GM11168 (cell line): ENCODE measurements around the gene CCRL2.
"Not testable (repeated sequence)": the region's sequence is repeated elsewhere in the genome, so short reads cannot be mapped to it uniquely, and the experiment has no call there.

ENCODE experiments used
- in situ Hi-C: fragments of 300-500 bp; cut with MboI; formaldehyde crosslinking; loops from one replicate; pipeline ENCODE4 v1.12.0; 2022; ENCODE audit warnings: low sequenced_read_pairs; ENCODE audit not compliant: unreplicated experiment

The CCRL2 gene

DNA sequence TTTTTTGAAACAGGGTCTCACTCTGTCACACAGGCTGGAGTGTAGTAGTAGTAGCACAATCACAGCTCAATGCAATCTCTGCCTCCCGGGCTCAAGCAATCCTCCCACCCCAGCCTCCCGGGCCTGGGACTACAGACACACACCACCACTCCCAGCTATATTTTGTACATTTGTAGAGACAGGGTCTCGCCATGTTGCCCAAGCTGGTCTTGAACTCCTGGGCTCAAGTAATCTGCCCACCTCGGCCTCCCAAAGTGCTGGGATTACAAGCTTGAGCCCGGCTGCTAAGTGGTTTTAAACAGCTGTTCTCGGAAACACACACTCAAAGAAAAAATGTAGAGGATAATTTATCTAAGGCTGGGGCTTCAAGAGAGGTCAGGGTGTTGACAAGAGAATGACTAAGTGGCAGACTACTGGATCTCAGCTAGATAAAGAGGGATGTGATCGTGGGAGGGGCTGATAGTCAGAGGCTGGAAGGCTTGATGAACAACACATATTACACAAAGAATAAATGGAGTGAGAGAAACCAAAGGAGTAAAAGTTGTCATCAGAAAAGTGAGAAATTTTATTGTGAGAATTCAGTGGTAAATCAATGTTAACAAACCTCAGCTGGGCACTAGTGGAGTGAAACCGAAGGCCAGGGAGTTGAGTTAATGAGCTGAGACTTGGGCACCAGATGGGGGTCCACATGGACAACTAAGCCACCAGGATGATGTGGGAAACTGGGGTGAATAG lies 6.9 kb upstream of the CCRL2 start:
- in situ Hi-C loops = no loop called here

DNA sequence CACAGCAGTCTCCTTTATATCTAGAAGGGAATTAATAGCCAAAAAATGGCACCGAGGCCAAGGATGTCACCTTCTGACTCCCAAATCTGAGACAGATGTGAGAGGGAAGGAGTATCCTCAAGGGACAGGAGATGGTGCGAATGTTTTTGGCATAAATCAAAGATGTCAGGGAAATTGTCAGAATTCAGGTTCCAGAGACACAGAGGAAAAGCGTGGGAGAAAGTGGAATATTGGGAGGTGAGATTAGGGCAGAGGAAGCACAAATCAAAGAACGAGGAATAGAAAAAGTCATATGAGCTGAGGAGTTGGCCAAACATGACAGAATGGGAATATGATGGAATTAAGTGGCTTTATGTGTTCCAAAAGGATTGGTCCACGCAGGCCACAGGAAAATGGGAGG lies 6.2 kb upstream of the CCRL2 start:
- in situ Hi-C loops = no loop called here

- in situ Hi-C loops = no loop called here
These were observed 5.5 kb upstream of the CCRL2 start for GRCh38 chr3:46401579-46401978.

DNA sequence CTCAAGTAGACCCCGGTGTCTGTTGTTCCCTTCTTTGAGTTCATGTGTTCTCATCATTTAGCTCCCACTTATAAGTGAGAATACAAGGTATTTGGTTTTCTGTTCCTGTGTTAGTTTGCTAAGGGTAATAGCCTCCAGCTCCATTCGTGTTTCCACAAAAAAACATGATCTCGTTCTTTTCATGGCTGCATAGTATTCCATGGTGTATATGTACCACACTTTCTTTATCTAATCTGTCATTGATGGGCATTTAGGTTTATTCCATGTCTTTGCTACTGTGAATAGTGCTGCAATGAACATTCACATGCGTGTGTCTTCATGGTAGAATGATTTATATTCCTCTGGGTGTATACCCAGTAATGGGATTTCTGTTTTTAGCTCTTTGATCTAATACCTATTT lies 4.2 kb upstream of the CCRL2 start:
- in situ Hi-C loops = not testable (repeated sequence)

- in situ Hi-C loops = no loop called here
These were observed 1.6 kb upstream of the CCRL2 start for GRCh38 chr3:46405301-46406019.

DNA sequence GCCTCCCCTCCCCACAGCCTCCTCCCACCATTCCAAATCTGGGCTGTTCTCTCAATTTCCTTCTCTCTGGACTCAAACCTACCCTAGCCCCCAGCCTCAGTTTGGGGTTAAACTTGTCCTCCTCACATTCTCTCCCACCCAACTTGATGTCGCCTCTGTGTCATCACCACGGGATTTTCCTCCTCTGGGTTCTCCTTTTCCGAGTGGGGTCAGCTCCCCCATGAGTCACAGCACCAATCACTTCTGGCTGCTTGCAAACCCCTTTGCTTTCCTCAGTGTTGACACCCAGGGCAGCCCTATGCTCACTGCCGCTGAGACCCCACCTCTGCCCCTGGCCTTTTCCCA lies 644 bp upstream of the CCRL2 start:
- in situ Hi-C loops = no loop called here

DNA sequence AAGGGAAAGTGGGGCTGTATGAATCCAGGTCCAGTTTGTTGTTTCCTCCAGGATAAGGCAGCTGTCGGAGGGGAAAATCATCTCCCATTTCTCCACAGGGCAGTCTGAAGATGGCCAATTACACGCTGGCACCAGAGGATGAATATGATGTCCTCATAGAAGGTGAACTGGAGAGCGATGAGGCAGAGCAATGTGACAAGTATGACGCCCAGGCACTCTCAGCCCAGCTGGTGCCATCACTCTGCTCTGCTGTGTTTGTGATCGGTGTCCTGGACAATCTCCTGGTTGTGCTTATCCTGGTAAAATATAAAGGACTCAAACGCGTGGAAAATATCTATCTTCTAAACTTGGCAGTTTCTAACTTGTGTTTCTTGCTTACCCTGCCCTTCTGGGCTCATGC lies 911 bp downstream of the CCRL2 start:
- in situ Hi-C loops = no loop called here

DNA sequence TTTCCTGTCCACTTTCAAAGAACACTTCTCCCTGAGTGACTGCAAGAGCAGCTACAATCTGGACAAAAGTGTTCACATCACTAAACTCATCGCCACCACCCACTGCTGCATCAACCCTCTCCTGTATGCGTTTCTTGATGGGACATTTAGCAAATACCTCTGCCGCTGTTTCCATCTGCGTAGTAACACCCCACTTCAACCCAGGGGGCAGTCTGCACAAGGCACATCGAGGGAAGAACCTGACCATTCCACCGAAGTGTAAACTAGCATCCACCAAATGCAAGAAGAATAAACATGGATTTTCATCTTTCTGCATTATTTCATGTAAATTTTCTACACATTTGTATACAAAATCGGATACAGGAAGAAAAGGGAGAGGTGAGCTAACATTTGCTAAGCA lies 1.8 kb downstream of the CCRL2 start:
- in situ Hi-C loops = no loop called here

DNA sequence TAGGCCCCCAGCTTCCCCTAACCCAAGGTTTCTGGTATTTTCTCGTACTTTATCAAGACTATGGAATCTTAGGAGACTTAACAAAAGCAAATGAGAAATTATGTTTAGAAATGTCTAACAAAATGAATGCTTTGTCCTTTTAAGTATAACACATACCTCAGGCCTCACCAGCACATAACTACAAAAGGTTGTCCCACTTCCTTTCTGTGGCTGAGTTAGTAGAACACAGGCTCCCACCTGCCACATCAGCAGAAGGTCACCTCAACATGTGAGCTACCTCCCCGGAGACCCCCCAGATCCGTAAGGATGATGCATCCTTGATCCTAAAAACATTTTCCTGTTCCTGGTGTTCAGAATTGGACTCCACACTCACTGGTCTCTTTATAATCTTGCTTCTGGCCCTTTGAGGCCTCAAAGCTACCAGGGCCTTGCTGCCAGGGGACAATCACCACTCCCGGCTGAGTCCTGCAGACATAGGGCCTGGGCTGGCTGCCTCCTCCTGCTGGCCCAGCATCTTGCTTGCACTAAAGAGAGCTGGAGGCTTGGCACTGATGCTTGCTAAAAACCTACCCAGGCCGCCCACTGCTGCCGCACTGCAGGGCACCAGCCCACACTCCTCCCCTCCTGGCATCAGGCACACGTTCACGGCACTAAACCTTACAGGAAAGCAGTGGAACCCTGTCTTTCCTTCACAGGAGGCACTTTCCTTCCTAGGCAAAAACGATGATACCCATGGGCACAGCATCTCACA lies 2.9 kb downstream of the CCRL2 start:
- in situ Hi-C loops = no loop called here

DNA sequence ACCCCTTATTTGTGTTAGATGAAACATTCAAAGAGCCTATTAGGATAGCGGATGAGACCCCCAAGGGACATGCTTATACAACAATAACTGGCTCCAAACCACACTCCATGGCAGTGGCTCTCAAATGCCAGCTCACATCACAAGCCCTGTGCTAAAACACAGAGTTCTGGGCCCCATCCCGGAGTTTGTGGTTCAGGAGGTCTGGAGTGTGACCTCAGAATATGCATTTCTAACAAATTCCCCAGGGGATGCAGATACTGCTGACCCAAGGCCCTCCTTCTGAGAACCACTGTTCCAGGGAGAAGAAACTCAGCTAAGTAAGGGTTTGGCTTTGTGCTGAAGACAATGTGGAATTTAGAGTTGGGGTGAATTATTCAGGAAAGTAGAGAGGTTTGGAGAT lies 3.6 kb downstream of the CCRL2 start:
- in situ Hi-C loops = no loop called here

DNA sequence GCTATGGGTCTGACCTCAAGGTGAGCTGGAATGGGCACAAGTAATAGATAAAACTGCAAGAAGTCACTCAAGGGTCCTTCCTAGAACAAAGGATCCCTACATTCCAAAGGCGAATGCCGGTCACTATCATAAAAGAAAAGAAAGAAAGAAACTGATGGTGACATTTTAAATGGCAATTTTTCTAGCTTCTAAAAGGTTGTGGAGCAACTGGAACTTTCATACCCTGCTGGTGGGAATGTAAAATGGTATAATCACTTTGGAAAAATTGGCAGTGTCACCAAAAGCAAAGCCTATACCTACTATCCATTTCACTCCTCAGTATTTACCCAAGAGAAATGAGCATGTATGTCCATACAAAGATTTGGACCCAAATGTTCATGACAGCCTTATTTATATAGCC lies 4.2 kb downstream of the CCRL2 start:
- in situ Hi-C loops = no loop called here

DNA sequence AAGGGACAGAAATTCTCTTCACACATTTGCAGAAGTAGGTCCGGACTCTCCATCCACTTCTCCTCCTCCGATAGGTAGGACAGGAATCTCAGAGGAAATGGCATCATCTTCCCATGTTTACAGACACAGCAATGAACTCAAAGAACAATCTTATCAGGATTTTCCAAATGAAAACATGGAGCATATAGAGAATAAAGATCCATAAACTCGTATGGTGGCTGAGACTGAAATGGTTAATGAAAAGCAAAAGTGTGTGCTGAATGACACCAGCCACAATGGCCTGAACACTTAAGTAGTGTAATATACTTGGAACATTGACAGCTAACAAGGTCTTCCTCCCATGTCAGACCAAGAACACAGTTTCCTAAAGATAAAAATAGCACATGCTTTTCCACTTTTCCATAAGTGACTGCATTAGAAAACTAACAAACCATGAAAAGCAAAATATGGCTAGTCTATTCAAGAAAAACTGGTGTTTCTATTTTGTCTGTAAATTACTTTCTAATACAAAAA lies 5.8 kb downstream of the CCRL2 start:
- in situ Hi-C loops = no loop called here

DNA sequence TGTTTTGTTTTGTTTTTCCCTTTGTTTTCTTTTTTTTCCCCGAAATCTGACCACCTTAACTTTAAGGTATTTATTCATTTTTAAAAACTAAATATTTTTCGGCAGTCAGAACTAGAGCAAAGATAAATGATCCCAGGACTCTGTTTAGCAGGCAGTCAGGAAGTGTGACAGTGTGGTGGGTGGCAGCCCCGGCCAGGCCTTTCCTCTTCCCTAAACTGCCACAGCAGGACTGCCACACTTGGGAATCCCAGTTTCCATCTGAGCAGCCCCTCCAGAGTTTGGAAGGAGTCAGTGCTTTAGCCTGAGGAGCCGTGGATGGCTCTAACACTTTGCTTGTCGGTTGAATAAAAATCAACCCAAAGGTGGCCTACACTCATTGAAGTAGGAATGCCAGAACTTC lies 6.9 kb downstream of the CCRL2 start:
- in situ Hi-C loops = no loop called here

DNA sequence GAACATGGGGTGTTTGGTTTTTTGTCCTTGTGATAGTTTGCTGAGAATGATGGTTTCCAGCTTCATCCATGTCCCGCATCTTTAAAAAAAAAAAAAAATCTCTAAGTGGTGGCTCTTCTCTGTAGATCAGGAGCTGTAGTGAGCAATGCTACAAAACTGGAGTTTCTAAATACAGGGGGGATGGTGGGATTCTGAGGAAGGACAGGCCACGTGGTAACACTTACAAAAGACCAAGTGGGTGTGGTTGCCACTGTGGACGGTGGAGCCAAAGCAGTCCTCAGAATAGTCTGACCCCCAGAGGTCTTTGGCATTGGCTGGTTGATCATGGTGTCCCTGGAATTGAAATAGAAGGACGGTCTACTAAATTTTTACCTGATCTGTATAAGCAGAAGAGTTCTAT lies 7.7 kb downstream of the CCRL2 start:
- in situ Hi-C loops = no loop called here

DNA sequence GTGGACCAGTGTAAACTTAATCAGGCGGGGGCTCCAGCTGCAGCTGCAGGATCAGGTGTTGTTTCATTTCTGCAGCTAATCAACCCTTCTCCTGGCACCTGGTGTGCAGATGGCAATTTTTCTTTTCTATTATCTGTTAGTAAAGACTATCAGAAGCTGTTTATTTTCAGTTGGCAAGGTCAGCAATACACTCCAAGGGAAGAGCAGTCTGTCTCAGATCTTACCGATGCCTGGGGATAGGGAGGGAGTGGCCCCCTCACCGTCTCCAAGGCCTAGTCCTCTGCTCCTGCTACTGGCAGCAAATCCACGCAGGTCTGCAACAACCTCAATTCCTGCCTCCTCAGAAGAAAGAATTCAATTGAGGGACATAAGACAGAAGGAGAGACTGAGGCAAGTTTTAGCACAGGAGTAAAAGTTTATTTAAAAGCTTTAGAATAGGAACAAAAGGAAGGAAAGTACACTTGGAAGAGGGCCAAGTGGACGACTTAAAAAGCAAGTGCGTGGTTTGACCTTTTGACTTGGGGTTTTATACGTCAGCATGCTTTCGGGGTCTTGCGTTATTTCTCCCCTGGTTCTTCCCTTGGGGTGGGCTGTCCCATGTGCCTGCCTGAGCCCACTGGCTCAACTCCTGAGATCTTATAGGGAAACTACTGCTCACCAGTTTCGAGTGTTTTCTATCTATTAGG lies 9.2 kb downstream of the CCRL2 start:
- in situ Hi-C loops = no loop called here

DNA sequence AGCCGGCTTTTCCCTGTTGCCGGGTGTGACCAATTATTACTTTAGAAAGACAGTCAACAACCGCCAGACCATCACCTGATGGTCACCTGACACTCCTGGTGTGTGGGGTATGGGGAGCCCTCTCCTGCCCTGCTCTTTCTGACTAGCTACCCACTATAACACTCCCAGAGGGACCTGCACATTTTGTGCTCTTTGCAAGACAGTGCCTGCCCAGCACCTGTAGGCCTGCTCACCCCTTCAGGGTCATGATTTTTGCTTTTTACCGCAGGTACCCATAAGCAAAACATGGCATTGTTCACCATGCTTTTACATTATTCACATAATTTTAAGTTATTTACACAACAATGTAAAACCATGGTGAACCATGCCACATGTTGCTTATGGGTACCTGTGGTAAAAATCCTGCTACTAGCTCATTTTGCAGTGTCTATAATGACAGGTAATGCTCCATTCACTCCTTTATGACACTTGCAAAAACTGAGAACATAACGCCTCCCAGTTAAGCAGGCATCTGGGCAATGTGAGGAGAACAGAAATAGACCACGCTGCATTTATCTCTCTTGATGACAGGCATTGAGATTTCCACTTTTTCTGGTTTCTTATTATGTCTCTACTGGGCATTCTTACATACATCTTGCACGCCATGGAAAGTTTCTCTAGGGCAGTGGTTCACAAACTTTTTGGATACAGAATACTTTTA lies 9.9 kb downstream of the CCRL2 start:
- in situ Hi-C loops = no loop called here

DNA sequence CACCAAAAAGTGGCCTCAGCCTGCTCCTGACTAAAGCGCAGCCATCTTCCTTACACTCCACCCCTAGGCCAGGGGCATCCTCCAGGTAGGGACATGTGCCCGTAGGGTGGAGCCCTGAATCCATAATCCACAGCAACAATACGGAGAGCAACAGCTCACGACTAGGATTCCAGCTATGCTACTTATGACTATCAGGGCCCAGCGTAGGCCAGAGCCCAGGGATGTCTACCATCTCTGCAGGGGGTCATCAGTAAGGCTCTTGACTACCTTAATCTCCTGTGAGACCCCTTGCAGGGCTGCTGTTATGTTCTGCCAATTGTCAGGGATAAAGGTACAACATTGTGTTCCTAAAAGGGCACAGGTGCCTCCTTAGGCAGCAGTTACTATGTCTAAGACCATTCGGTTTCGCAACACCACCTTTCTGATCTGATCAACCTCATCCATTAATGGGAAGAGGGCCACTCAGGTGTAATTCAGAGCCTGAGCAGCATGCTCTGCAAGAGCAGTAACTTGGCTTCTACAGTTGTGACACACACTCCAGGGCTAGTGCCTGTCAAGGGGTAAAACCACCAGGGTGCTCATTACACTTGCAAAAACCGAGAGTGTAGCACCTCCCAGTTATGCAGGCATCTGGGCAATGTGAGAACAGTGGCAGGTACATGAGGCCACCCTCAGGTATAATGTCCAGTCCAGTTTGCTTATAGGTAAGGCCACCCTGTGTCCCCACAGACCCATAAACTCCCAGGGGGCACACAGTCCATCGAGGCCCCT lies 11.0 kb downstream of the CCRL2 start:
- in situ Hi-C loops = no loop called here

- in situ Hi-C loops = no loop called here
These were observed 12.8 kb downstream of the CCRL2 start for GRCh38 chr3:46419816-46420215.

DNA sequence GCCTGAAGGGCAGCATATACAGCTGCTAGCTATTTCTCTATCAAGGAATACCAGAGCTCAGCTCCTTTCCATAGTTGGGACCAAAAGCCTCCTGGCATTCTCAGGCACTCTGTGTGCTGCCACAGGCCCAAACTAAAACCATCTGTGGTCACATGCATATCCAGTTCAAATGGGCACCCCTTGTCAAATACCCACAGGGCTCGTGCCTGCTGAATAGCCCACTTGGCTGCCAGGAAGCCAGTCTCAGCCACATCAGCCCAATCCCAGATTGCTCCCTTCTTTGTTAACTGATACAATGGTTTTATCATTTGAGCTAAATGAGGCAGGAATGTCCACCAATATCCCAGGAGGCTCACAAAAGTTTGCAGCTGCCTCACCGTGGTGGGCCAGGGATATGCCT lies 13.9 kb downstream of the CCRL2 start:
- in situ Hi-C loops = no loop called here
